Embryonic facial prominence (tissue), 1 donor: ENCODE data around the gene TRIM24.
"Not testable (repeated sequence)": the region's sequence is repeated elsewhere in the genome, so short reads cannot be mapped to it uniquely, and the experiment has no call there.

Source experiments
- DNase-seq: peaks from one replicate; pipeline ENCODE4 v3.0.0-alpha.2; 2016; ENCODE audit errors: extremely low spot score

The TRIM24 gene

DNA sequence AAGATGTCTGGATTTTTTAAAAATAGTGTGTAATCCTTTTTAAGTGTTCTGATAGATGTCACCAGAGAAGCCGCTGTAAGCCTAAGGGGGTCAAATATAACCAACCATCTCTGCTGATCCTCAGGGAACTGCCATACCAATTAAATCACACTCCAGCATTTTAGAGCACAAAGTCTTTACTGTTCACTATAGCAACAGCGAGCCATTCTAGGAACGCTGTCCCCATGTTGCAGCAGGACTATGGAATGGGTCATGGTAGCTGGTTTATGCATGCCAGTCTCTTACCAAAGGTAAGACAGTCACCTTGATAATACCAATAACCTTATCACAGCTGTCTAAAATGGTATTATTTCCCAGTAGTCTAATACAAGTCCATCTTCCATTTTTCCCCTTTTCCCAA, 33.5 kb downstream of the TRIM24 start:
- DNase-seq, result no peak

DNA sequence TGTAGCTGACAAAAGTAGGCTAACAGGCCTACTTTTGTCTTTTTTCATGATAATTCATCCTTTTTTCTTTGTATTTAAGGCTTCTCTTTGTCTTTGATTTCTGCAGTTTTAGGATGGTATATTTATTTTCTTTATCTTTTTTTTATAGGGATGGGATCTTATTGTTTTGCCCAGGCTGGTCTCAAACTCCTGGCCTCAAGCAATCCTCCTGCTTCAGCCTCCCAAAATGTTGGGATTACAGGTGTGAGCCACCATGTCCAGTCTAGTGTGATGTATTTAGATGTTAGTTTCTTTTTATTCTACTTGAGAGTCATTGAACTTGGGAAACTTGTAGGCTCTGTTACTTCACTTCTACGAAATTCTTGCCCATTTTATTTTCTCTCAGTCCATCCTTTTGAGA, 35.4 kb downstream of the TRIM24 start:
- no peak for DNase-seq

DNA sequence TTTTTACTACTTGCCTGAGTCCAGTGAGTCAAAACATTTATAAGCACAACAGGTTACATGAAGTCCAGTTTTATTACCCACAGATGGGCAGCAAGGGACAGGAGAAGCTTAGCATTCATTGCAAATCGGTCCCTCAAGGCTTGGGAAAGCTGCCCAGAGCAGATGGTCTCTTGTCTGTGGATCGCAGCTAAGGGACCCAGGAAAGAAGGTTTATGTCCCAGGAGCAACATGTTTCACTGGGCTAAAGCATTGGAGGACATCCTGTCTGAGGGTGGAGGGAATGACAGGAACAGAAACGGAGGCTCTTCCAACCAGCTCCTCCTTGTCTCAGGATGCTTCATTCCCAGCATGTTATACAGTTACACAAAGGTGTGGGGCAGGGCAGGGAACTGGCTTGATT, 39.3 kb downstream of the TRIM24 start:
- no peak for DNase-seq

DNA sequence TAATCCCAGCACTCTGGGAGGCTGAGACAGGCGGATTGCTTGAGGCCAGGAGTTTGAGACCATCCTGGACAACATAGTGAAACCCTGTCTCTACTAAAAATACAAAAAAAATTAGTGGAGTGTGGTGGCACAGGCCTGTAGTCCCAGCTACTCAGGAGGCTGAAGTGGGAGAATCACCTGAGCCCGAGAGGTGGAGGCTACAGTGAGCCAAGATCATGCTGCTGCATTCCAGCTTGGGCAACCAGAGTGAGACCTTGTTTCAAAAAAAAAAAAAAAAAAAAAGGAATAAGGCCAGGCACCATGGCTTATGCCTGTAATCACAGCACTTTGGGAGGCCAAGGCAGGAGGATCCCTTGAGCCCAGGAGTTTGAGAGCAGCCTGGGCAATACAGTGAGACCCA, 40.2 kb downstream of the TRIM24 start:
- not testable (repeated sequence) for DNase-seq

DNA sequence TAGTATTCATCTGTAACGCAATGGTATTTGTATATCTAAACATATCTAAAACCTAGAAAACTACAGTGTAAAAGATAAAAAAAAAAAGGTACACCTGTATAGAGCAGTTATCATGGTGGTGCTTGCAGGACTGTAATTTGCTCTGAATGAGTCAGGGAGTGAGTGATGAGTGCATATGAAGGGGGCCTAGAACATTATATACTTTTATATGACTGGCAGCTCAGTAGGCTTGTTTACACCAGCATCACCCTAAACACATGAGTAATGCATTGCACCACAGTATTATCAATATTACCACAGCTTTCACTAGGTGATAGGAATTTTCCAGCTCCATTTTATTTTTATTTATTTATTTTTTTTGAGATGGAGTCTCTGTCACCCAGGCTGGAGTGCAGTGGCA, 40.8 kb downstream of the TRIM24 start:
- no peak for DNase-seq

DNA sequence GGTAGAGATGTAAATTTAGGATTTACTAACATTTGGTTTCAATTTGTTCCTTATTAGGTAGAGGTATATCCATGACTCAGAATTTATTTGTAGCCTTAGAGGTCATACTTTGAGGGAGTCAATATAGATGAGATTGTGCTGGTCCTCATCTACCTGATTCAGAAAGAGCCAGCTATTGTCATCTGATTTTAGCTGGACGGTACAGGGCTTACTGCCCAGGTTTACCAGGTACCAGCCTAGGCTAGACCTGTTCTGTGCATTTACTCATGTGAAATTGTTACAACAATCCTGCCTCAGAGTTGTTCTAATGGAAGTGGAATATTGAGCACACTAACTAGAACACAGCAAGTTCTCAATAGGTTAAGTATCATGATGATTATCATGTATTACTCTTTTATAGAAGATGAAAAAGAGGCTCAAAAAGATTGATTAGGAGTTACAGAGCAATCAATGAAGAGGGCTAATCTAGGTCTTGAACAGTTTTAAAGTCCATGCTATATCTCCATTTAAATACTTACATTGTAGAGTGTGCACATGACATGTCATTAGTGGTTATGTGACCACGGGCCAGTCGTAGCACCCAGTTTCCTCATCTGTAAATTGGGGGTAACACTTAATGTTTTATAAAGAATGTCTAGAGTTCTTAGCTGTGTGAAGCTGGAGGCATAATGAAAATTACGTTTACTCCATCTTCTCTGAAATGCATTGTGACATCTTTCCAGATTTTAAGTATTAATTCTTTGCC, 42.1 kb downstream of the TRIM24 start:
- DNase-seq, result no peak

DNA sequence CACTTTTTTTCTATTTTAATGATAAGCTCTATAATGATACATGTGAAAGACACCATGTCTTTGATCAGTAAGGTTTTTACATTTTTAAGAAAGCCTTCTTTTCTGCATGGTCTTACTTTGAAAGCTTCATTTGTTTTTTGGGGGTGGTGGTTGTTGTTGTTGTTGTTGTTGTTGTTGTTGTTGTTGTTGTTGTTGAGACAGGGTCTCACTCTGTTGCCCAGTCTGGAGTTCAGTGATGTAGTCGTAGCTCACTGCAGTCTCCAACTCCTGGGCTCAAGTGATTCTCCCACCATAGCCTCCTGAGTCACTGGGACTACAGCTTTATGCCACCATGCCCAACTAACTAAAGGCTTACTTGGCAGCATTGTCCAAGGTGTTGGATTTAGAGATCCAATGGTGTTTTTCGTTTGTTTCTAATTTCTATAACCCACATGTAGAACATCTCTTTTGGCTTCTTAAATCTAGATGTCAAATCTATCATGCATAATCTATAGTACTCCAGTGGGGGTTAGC, 45.4 kb downstream of the TRIM24 start:
- no peak for DNase-seq

DNA sequence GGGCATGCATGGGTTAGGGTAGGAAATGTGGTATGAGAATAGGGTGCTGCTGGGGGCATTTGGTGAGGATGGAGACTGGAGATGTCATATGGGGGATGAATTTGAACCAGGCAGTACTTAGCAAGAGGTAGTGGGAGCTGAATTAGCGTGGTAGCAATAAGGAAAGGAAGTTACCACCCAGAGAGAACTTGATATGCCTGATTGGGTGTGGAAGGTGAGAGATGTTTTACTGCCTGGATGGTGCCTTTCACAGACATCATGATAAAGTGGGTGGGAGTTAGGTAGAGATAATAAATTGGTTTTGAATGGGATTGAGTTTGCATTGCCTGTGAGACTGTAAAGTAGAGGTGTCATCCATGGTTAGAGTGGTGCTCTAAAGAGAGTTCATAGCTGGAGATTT, 46.7 kb downstream of the TRIM24 start:
- no peak for DNase-seq

DNA sequence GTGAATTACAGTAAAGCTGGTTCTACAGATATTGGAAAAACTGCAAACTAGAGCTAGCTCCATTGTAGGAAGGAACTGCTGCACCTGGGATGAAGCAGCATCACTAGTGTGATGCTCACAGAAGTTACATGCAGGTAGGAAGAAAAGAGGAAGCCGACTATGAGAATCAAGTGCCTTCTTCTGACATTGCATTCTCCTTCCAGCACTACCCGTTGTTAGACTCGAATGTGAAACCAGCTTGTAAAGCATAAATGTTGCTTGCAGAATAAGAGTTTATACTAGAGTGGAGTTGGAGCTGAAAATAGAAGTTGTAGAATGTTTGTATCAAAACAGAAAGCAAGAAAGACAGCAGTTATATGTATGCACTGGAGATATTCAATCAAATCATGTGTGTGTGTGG, 49.9 kb downstream of the TRIM24 start:
- no peak for DNase-seq

DNA sequence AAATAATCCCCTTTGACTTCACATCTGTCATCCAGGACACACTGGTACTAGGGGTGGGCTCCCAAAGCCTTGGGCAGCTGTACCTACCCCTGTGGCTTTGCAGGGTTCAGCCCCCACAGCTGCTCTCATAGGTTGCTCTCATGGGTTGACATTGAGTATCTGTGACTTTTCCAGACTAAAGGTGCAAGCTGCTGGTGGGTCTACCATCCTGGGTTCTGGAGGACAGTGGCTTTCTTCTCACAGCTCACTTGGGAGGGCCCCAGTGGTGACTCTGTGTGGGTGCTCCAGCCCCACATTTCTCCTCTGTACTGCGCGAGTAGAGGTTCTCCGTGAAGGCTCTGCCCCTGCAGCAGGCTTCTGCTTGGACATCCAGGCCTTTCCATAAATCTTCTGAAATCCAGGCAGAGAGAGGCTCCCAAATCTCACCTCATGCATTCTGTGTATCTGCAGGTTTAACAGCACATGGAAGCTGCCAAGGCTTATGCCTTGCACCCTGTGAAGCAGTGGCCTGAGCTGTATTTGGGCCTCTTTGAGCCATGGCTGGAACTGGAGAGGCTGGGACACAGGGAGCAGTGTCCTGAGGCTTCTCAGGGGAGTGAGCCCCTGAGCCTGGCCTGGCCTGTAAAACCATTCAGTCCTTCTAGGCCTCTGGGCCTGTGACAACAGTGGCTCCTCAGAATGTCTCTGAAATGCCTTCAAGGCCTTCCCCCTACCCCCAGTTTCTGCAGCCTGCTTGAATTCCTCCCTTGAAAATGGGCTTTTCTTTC, 52.2 kb downstream of the TRIM24 start:
- DNase-seq, result no peak

DNA sequence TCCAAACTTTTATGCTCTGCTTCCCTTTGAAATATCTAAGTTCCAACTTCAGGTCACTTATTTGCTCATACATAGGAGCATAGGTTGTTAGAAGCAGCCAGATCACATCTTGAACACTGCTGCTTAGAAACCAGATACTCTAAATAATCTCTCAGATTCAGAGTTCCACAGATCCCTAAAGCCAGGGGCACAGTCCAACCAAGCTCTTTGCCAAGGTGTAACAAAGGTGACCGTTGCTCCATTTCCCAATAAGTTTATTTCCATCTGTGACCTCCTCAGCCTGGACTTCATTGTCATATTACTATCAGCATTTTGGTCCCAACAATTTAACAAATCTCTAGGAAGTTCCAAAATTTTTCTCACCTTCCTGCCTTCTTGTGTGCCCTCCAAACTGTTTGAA, 52.8 kb downstream of the TRIM24 start:
- no peak for DNase-seq

DNA sequence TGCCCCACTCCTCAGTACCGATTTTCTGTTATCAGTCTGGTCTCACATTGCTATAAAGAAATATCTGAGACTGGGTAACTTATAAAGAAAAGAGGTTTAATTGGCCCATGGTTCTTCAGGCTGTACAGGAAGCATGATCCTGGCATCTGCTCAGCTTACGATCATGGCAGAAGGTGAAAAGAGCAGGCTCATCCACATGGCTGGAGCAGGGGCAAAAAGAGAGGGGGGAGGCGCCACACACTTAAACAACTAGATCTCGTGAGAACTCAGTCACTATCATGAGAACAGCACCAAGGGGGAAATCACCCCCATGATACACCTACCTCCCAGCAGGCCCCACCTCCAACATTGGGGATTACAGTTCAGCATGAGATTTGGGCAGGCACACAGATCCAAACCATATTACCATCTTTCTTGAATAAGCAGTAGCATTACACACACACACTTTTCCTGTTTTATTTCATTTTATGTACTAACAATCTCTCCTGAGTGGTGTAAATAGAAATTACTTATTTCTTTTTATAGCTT, 53.3 kb downstream of the TRIM24 start:
- DNase-seq, result no peak

DNA sequence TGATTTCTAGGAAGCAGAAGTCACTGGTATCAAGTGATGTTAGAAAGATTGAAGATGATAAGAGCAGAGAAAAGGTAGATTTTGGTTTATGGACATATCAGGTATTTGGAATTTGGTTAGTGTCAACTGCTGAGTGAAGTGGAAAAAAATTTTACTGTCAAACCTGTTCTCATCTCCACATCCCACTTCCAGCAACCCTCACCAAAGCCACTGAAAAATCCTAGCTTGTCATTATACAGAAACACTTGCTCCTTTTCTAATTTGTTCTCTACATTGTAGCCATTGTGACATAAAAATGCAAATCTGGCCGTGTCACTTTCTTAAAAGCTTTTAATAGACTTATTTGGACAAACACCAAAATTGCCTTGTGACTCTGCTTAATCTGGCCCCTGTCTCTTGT, 54.0 kb downstream of the TRIM24 start:
- DNase-seq, result no peak

DNA sequence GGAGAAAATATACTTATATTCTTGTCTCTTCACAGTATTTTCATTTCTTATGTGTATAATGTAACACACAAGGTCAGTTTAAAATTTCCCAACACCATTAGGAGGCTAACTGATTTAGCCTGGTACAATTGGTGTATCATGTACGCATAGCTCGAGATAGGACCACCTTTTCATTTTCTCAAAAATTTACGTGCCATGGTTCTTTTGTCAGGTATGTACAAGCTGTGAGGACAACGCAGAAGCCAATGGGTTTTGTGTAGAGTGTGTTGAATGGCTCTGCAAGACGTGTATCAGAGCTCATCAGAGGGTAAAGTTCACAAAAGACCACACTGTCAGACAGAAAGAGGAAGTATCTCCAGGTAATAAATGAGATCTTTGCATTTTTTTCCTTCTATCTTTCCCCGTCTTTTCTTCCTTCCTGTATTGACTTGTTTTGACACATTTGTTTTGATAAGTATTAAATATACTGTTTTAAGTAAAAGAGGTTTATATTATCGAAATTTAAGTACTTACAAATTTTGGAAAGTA, 55.0 kb downstream of the TRIM24 start:
- no peak for DNase-seq

DNA sequence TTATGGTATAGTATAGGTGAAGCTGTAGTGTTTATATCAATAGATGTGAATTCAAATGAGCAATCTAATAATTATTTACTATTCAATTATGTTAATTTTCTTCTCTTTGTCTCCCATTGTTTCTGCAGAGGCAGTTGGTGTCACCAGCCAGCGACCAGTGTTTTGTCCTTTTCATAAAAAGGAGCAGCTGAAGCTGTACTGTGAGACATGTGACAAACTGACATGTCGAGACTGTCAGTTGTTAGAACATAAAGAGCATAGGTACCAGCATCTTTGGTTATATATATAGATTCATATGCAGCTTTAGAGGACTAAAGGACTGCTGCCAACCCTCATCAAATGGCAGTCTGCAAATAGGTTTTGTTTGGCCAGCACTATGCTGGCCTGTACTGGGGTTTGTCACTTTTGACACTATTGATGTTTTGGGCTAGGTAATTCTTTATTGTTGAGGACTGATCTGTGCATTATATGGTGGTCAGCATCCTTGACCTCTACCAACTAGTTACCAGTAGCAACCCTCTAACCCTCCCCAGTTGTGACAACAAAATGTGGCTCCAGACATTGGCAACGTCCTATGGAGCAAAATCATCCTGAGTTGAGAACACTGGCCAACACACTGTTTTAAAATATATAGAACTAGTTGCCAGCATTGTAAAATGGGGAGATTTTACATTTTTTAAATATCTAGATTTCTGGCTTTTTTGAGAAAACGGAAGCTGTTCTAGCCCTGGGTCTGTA, 59.2 kb downstream of the TRIM24 start:
- no peak for DNase-seq

DNA sequence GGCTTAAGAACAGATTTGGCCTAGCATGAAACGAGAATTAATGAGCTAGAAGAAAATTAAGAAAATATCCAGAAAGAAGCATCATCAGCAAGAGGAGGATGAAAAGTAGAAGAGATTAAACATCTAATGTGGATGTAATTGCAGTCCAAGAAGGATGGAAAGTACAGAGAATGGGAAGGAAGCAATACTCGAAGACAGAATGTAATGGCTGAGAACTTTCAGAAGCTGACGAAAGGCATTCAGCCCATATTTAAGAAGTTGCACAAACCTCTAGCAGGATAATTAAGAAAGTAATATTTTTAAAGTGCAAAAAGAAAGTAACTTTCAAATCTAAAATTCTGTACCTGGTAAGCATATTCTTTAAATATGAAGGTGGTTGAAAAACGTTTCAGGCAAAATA, 60.7 kb downstream of the TRIM24 start:
- DNase-seq, result no peak

DNA sequence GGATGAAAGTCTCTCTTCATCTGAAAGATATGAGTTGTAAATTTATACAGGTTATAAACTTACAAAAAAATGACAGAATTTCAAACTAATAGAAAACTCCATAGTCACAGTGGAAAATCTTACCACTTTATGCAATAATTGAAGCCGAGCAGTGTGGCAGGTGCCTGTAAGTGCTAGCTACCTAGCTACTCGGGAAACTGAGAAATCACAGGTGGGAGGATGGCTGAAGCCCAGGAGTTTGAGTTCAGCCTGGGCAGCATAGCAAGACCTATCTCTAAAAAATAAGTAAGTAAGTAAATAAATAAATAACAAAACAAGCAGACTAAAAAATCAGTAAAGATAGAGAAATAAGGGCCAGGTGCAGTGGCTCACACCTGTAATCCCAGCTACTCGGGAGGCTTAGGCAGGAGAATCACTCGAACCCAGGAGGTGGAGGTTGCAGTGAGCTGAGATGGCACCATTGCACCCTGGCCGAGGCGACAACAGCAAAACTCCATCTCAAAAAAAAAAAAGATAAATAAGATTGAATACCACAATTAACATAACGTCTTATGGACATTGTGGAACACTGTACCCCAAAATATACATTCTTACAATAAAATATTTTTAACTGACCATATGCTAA, 61.9 kb downstream of the TRIM24 start:
- no peak for DNase-seq

DNA sequence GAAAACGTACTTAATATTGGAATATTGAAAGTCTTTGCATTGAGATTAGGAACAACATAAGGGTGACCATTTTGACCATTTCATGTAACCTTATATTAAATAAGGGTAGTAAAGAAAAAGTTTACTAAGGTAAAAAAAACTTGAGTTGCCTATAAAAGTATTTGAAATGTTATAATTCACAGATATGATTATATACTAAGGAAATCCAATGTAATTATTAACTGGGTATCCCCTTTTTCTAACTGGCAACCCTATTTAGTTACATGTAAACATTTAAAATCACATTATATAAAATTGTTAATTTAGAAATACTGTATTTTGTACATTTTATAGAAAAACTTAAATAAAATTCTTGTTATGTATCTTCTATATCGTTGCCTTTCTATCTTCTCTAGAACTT, 64.2 kb downstream of the TRIM24 start:
- no peak for DNase-seq

DNA sequence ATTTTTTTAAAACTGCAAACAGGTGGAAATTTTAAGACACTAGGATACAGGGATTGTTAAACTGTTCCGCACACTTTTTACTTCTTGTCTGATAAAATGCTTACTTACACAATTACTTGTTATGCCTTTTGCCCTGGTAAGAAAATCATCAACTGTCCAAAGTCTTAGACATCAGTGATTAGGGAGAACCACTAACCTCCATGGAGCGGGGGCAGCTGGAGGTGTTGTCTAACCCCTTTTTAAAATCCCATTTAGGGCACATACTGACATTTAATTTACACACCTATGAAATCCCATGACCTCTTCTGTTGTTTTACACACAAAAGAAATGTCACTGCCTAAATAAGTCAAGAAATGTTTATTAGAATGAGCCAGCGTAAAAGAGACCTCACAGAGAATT, 65.7 kb downstream of the TRIM24 start:
- no peak for DNase-seq

DNA sequence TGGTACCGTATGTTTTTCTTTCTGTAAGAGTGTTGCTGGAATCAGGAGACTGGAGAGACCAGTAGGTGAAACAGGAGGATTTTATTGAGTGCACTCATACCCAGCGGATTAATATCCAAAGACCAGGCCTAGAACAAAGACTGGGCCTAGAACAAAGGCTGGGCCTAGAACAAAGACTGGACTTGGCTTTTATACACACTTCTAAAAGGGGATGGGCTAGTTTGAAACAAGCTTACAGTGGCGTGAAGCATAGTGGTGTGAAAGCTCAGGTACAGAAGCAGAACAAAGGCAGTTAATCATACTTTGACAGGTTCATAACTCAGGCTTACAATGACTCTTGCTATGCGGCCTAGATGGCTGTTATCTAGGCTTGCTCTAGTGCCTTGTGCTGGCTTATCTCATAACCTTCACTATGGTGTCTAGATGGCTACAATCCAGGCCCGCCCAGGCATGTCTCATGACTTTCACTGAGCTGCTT, 67.7 kb downstream of the TRIM24 start:
- DNase-seq, result no peak

DNA sequence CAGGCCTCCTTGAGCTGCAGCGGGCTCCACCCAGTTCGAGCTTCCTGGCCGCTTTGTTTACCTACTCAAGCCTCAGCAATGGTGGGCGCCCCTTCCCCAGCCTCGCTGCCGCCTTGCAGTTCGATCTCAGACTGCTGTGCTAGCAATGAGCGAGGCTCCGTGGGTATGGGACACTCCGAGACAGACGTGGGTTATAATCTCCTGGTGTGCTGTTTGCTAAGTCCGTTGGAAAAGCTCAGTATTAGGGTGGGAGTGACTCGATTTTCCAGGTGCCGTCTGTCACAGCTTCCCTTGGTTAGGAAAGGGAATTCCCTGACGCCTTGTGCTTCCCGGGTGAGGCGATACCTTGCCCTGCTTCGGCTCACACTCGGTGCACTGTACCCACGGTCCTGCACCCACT, 76.8 kb downstream of the TRIM24 start:
- not testable (repeated sequence) for DNase-seq
